Neural progenitor cell (in vitro differentiated cells): ENCODE results near the gene KIF11. TPM values are rescaled to one million over a fixed set of nuclear protein-coding genes. Genes with fewer than 3 reads are reported as not detected.

Source experiments
- DNase-seq: peaks from one replicate; pipeline ENCODE4 v3.0.0-alpha.2; 2016; ENCODE audit warnings: low spot score
- H2AFZ ChIP-seq: fragments of 200-600 bp; sonication (generic); replicated peaks from 2 replicates; pipeline ENCODE4 v1.6.1; 2016; ENCODE audit warnings: antibody characterized with exemption
- H3F3A ChIP-seq: fragments of 200-600 bp; sonication (generic); 2 replicates; pipeline ENCODE4 v1.6.1; 2016; ENCODE audit warnings: antibody characterized with exemption, low read depth
- H3K27ac ChIP-seq: fragments of 200-600 bp; sonication (generic); 2 replicates; pipeline ENCODE4 v1.5.1; 2016; ENCODE audit warnings: mild to moderate bottlenecking
- H3K27me3 ChIP-seq: fragments of 200-600 bp; sonication (generic); 2 replicates; pipeline ENCODE4 v1.6.1; 2016; ENCODE audit warnings: mild to moderate bottlenecking, moderate library complexity
- H3K36me3 ChIP-seq: fragments of 200-600 bp; sonication (generic); 2 replicates; pipeline ENCODE4 v1.5.1; 2016
- H3K4me1 ChIP-seq: fragments of 200-600 bp; sonication (generic); 2 replicates; pipeline ENCODE4 v1.6.1; 2016; ENCODE audit warnings: mixed run types
- H3K4me2 ChIP-seq: fragments of 200-600 bp; sonication (generic); 2 replicates; pipeline ENCODE4 v1.6.1; 2016
- H3K4me3 ChIP-seq: fragments of 200-600 bp; sonication (generic); 2 replicates; pipeline ENCODE4 v1.5.1; 2016
- H3K79me2 ChIP-seq: fragments of 200-600 bp; sonication (generic); 2 replicates; pipeline ENCODE4 v1.6.1; 2016; ENCODE audit warnings: low read depth
- H3K9ac ChIP-seq: fragments of 200-600 bp; sonication (generic); 2 replicates; pipeline ENCODE4 v1.6.1; 2016
- H3K9me3 ChIP-seq: fragments of 200-600 bp; sonication (generic); 2 replicates; pipeline ENCODE4 v1.5.1; 2016; ENCODE audit warnings: low read depth
- H4K20me1 ChIP-seq: fragments of 200-600 bp; sonication (generic); 2 replicates; pipeline ENCODE4 v1.6.1; 2016; ENCODE audit warnings: low read depth
- H3K27ac Mint-ChIP-seq: 3 replicates; pipeline ENCODE4 v1.8.0; 2021; ENCODE audit warnings: mixed read lengths
- H3K27me3 Mint-ChIP-seq: 2 replicates; pipeline ENCODE4 v1.8.0; 2022; ENCODE audit warnings: low read depth, mild to moderate bottlenecking, inconsistent platforms, moderate library complexity, mixed read lengths; ENCODE audit not compliant: insufficient read depth
- H3K36me3 Mint-ChIP-seq: 3 replicates; pipeline ENCODE4 v1.8.0; 2021; ENCODE audit warnings: mixed read lengths
- H3K4me1 Mint-ChIP-seq: 3 replicates; pipeline ENCODE4 v1.8.0; 2021; ENCODE audit warnings: mixed read lengths
- H3K4me3 Mint-ChIP-seq: 3 replicates; pipeline ENCODE4 v1.8.0; 2021; ENCODE audit warnings: mild to moderate bottlenecking, moderate library complexity, mixed read lengths
- H3K9me3 Mint-ChIP-seq: 3 replicates; pipeline ENCODE4 v1.8.0; 2020; ENCODE audit warnings: mixed read lengths
- EZH2 ChIP-seq: fragments of 200-600 bp; sonication (generic); IDR thresholded peaks from 2 replicates; pipeline ENCODE4 v1.6.1; 2017; ENCODE audit warnings: antibody characterized with exemption, mild to moderate bottlenecking, moderate library complexity
- EZH2phosphoT487 ChIP-seq: fragments of 200-600 bp; sonication (generic); IDR thresholded peaks from 2 replicates; pipeline ENCODE4 v1.6.1; 2017; ENCODE audit warnings: antibody characterized with exemption
- total RNA-seq: library from RNA; depleted of rRNA; stranded (reverse); fragments of >200 nt; gene quantifications from 2 replicates; pipeline ENCODE4 v1.2.3, GENCODE V29; 2015; ENCODE audit warnings: low replicate concordance
- TF ChIP-seq, protein P1 (sequence below): fragments of 200-600 bp; sonication (generic); IDR thresholded peaks from 2 replicates; pipeline ENCODE4 v1.5.1; 2017; ENCODE audit warnings: antibody characterized with exemption, mild to moderate bottlenecking

KIF11 gene
- total RNA-seq, 1 donor from 2014 or later = 128 TPM

DNA sequence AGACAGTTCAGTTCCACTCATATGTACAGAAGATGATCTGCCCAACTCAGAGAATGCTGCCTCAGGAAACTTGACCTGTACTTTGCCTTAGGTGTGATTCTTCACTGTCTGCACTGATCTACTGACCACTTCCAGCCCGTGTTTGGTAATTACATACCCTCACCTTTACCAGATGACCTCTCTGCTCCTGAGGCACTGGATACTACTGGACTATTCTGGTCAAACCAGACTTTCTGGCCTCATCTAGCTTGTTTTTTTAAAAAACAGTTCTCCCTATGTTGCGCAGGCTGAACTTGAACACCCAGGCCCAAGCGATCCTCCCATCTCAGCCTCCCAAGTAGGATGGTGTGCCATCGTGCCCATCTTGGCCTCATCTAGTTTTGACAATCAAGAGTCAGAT, 45.3 kb upstream of the KIF11 start:
- peaks cover 7% of the 10 kb centered on the region for H4K20me1 ChIP-seq
- H3K4me1 Mint-ChIP-seq = no peaks in the 10 kb centered on the region
- H3K4me1 ChIP-seq = no peaks in the 10 kb centered on the region
- H3K9me3 Mint-ChIP-seq = no peaks in the 10 kb centered on the region
- H3K4me3 ChIP-seq = no peak overlapping the region
- peaks cover 2% of the 10 kb centered on the region for H3K27me3 Mint-ChIP-seq
- peaks cover 73% of the 10 kb centered on the region for H3K79me2 ChIP-seq
- H3F3A ChIP-seq = no peaks in the 10 kb centered on the region
- H3K4me3 Mint-ChIP-seq = no peak overlapping the region
- no peaks in the 10 kb centered on the region for H3K9me3 ChIP-seq
- no peak overlapping the region for H2AFZ ChIP-seq
- no peak overlapping the region for H3K4me2 ChIP-seq
- no peaks in the 10 kb centered on the region for H3K27me3 ChIP-seq
- no peaks in the 10 kb centered on the region for H3K36me3 ChIP-seq
- peaks cover 10% of the 10 kb centered on the region for H3K36me3 Mint-ChIP-seq
- no peak for TF ChIP-seq EZH2
- TF ChIP-seq EZH2phosphoT487 = no peak
- TF ChIP-seq, protein P1, sequence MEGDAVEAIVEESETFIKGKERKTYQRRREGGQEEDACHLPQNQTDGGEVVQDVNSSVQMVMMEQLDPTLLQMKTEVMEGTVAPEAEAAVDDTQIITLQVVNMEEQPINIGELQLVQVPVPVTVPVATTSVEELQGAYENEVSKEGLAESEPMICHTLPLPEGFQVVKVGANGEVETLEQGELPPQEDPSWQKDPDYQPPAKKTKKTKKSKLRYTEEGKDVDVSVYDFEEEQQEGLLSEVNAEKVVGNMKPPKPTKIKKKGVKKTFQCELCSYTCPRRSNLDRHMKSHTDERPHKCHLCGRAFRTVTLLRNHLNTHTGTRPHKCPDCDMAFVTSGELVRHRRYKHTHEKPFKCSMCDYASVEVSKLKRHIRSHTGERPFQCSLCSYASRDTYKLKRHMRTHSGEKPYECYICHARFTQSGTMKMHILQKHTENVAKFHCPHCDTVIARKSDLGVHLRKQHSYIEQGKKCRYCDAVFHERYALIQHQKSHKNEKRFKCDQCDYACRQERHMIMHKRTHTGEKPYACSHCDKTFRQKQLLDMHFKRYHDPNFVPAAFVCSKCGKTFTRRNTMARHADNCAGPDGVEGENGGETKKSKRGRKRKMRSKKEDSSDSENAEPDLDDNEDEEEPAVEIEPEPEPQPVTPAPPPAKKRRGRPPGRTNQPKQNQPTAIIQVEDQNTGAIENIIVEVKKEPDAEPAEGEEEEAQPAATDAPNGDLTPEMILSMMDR = no peak
- no peak overlapping the region for H3K27ac ChIP-seq
- no peak overlapping the region for H3K9ac ChIP-seq
- no peak overlapping the region for H3K27ac Mint-ChIP-seq
- no peak for DNase-seq

DNA sequence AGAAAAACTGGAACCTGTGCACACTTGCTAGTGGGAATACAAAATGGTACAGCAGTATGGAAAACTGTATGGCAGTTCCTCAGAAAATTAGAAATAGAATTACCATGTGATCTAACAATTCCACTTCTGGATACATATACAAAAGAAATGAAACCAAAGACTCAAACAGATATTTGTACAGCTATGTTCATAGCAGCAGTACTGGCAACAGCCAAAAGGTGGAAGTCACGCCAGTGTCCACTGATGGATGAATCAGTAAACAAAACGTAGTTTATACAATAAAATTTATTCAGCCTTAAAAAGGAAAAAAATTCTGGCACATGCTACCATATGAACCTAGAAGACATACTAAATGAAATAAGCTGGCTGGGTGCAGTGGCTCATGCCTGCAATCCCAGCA, 42.0 kb upstream of the KIF11 start:
- H3K27me3 Mint-ChIP-seq = peaks cover 2% of the 10 kb centered on the region
- H3K27ac ChIP-seq = no peak overlapping the region
- no peak for TF ChIP-seq EZH2phosphoT487
- TF ChIP-seq, protein P1 = no peak
- peaks cover 33% of the 10 kb centered on the region for H3K36me3 Mint-ChIP-seq
- no peak for DNase-seq
- peaks cover 7% of the 10 kb centered on the region for H4K20me1 ChIP-seq
- H3K9me3 Mint-ChIP-seq = peaks cover 20% of the 10 kb centered on the region
- H3K27ac Mint-ChIP-seq = no peak overlapping the region
- no peaks in the 10 kb centered on the region for H3K27me3 ChIP-seq
- H3F3A ChIP-seq = no peaks in the 10 kb centered on the region
- no peaks in the 10 kb centered on the region for H3K9me3 ChIP-seq
- no peaks in the 10 kb centered on the region for H3K4me1 Mint-ChIP-seq
- H3K36me3 ChIP-seq = no peaks in the 10 kb centered on the region
- peaks cover 74% of the 10 kb centered on the region for H3K79me2 ChIP-seq
- no peak overlapping the region for H3K4me2 ChIP-seq
- H3K4me3 Mint-ChIP-seq = no peak overlapping the region
- H2AFZ ChIP-seq = no peak overlapping the region
- no peak overlapping the region for H3K9ac ChIP-seq
- H3K4me3 ChIP-seq = no peak overlapping the region
- no peaks in the 10 kb centered on the region for H3K4me1 ChIP-seq

DNA sequence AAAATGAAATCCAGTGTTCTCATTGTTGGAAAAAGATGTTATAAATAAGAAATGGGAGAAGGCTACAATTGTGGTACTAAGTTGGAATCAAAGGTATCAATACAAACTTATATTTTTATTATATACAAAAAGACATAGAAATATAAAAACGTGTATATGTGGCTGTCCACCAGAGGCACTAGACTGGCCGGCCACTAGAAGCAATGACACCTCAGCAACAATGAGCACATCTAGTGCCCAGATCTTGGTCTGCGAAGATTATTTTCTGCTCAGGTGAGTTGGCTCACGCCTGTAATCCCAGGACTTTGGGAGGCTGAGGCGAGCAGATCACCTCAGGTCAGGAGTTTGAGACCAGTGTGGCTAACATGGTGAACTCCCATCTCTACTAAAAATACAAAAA, 40.6 kb upstream of the KIF11 start:
- H3K79me2 ChIP-seq = peaks cover 72% of the 10 kb centered on the region
- H3K36me3 ChIP-seq = no peaks in the 10 kb centered on the region
- H3K9ac ChIP-seq = no peak overlapping the region
- Mint-ChIP-seq H3K36me3 (peaks cover 38% of the 10 kb centered on the region), H3K9me3 (peaks cover 23% of the 10 kb centered on the region), H3K27me3 (peaks cover 3% of the 10 kb centered on the region), H3K4me3 (no peak overlapping the region), H3K4me1 (no peaks in the 10 kb centered on the region), H3K27ac (no peak overlapping the region)
- TF ChIP-seq EZH2 = no peak
- TF ChIP-seq, protein P1 = peak; percentile 29
- TF ChIP-seq EZH2phosphoT487 = no peak
- no peaks in the 10 kb centered on the region for H3F3A ChIP-seq
- no peaks in the 10 kb centered on the region for H3K4me1 ChIP-seq
- H2AFZ ChIP-seq = no peak overlapping the region
- H3K27me3 ChIP-seq = no peaks in the 10 kb centered on the region
- no peak overlapping the region for H3K4me3 ChIP-seq
- H3K4me2 ChIP-seq = no peak overlapping the region
- no peak for DNase-seq
- no peaks in the 10 kb centered on the region for H3K9me3 ChIP-seq
- H3K27ac ChIP-seq = no peak overlapping the region
- peaks cover 6% of the 10 kb centered on the region for H4K20me1 ChIP-seq
